WTC11 (cell line): ENCODE measurements around the gene ARHGAP8. TPM values are rescaled to one million over a fixed set of nuclear protein-coding genes. Genes with fewer than 3 reads are reported as not detected.

ENCODE experiments used
- ATAC-seq: fragments of 200-7000 bp; cut with Tn5 transposase; 2 replicates; pipeline ENCODE4 v1.10.0; 2021; ENCODE audit warnings: mild to moderate bottlenecking, moderate library complexity
- CTCF ChIA-PET: fragments of 300-600 bp; sonication (Branson Sonifier 250); formaldehyde crosslinking; loops from one replicate; lab custom pipeline; 2021; ENCODE audit warnings: antibody characterized with exemption; lab: Charles Lee
- POLR2A ChIA-PET: fragments of 350-600 bp; sonication (Branson Sonifier 250); formaldehyde crosslinking; loops from one replicate; lab custom pipeline; 2021; ENCODE audit warnings: antibody characterized with exemption; lab: Charles Lee
- DNase-seq: peaks from one replicate; pipeline ENCODE4 v3.0.0; 2021; ENCODE audit warnings: low spot score
- H3K27ac Mint-ChIP-seq: 2 replicates; pipeline ENCODE4 v1.8.0; 2021; ENCODE audit warnings: mixed read lengths
- H3K27me3 Mint-ChIP-seq: 2 replicates; pipeline ENCODE4 v1.8.0; 2021; ENCODE audit warnings: low read depth, mild to moderate bottlenecking, moderate library complexity, mixed read lengths
- H3K36me3 Mint-ChIP-seq: 2 replicates; pipeline ENCODE4 v1.8.0; 2021; ENCODE audit warnings: mixed read lengths
- H3K4me1 Mint-ChIP-seq: 2 replicates; pipeline ENCODE4 v1.8.0; 2022; ENCODE audit warnings: mixed read lengths
- H3K4me3 Mint-ChIP-seq: 2 replicates; pipeline ENCODE4 v1.8.0; 2021; ENCODE audit warnings: mild to moderate bottlenecking, moderate library complexity, mixed read lengths
- H3K9me3 Mint-ChIP-seq: 2 replicates; pipeline ENCODE4 v1.8.0; 2021; ENCODE audit warnings: mixed read lengths
- ARID4B ChIP-seq: sonication (generic); formaldehyde crosslinking; IDR thresholded peaks from 2 replicates; pipeline ENCODE4 v1.8.0; 2023; ENCODE audit warnings: missing genetic modification reagents, mild to moderate bottlenecking, borderline replicate concordance
- ATF1 ChIP-seq: sonication (generic); formaldehyde crosslinking; IDR thresholded peaks from 2 replicates; pipeline ENCODE4 v1.8.1; 2023; ENCODE audit warnings: mild to moderate bottlenecking, moderate library complexity, missing genetic modification reagents
- FOXJ3 ChIP-seq: sonication (generic); formaldehyde crosslinking; IDR thresholded peaks from 2 replicates; pipeline ENCODE4 v1.9.0; 2021; ENCODE audit warnings: missing genetic modification reagents, mild to moderate bottlenecking, borderline replicate concordance
- HMGA2 ChIP-seq: fragments of 250-450 bp; sonication (Bioruptor Pico); IDR thresholded peaks from 2 replicates; pipeline ENCODE4 v1.4.0; 2021; ENCODE audit warnings: mild to moderate bottlenecking, moderate library complexity
- MAX ChIP-seq: sonication (generic); formaldehyde crosslinking; IDR thresholded peaks from 2 replicates; pipeline ENCODE4 v1.8.0; 2022; ENCODE audit warnings: mild to moderate bottlenecking, missing genetic modification reagents
- PRRX2 ChIP-seq: fragments of 250-450 bp; sonication (Bioruptor Pico); IDR thresholded peaks from 2 replicates; pipeline ENCODE4 v1.8.0; 2021; ENCODE audit warnings: mild to moderate bottlenecking
- TEAD4 ChIP-seq: sonication (generic); formaldehyde crosslinking; IDR thresholded peaks from 2 replicates; pipeline ENCODE4 v1.8.0; 2022; ENCODE audit warnings: mild to moderate bottlenecking, missing genetic modification reagents
- TP53 ChIP-seq: sonication (generic); formaldehyde crosslinking; IDR thresholded peaks from 2 replicates; pipeline ENCODE4 v1.8.1; 2023; ENCODE audit warnings: mild to moderate bottlenecking, missing genetic modification reagents
- ZBTB21 ChIP-seq: sonication (generic); formaldehyde crosslinking; IDR thresholded peaks from 2 replicates; pipeline ENCODE4 v1.8.1; 2023; ENCODE audit warnings: mild to moderate bottlenecking, missing genetic modification reagents, borderline replicate concordance
- ZNF121 ChIP-seq: sonication (generic); formaldehyde crosslinking; IDR thresholded peaks from 2 replicates; pipeline ENCODE4 v1.8.0; 2023; ENCODE audit warnings: missing genetic modification reagents
- total RNA-seq: library from RNA; stranded (reverse); gene quantifications from 3 replicates; pipeline ENCODE4 v1.2.3, GENCODE V29; 2021
- TF ChIP-seq, protein P1 (sequence below): sonication (generic); formaldehyde crosslinking; IDR thresholded peaks from 2 replicates; pipeline ENCODE4 v1.8.0; 2022; ENCODE audit warnings: mild to moderate bottlenecking, missing genetic modification reagents
- TF ChIP-seq, protein P2 (sequence below): sonication (generic); formaldehyde crosslinking; conservative IDR thresholded peaks from 2 replicates; pipeline ENCODE4 v1.8.1; 2023; ENCODE audit warnings: mild to moderate bottlenecking, low read depth, missing genetic modification reagents, moderate library complexity

The ARHGAP8 gene
- total RNA-seq, 1 experiment from 2014 or later: 61.4 TPM

GRCh38 chr22:44793506-44794172, 41.3 kb downstream of the ARHGAP8 start:
- no peaks in the 10 kb centered on the region for H3K9me3 Mint-ChIP-seq
- DNase-seq (no peak), ATAC-seq (no peak)
- peak overlapping the region; percentile 87 for H3K27ac Mint-ChIP-seq
- CTCF ChIA-PET: interaction anchor here (1.0 kb wide), 2 partner anchors 27 to 109 kb away, joined by 3 read pairs; no protein-coding TSS in a partner anchor
- no peak overlapping the region for H3K4me3 Mint-ChIP-seq
- peaks cover 26% of the 10 kb centered on the region for H3K36me3 Mint-ChIP-seq
- H3K4me1 Mint-ChIP-seq: peaks cover 36% of the 10 kb centered on the region
- POLR2A ChIA-PET: no interaction called here
- TF ChIP-seq ZNF121 (CRISPR knock-in tag): no peak
- no peak for TF ChIP-seq HMGA2 (CRISPR knock-in tag)
- TF ChIP-seq PRRX2 (CRISPR knock-in tag): no peak
- no peak for TF ChIP-seq ARID4B (CRISPR knock-in tag)
- H3K27me3 Mint-ChIP-seq: no peaks in the 10 kb centered on the region

DNA sequence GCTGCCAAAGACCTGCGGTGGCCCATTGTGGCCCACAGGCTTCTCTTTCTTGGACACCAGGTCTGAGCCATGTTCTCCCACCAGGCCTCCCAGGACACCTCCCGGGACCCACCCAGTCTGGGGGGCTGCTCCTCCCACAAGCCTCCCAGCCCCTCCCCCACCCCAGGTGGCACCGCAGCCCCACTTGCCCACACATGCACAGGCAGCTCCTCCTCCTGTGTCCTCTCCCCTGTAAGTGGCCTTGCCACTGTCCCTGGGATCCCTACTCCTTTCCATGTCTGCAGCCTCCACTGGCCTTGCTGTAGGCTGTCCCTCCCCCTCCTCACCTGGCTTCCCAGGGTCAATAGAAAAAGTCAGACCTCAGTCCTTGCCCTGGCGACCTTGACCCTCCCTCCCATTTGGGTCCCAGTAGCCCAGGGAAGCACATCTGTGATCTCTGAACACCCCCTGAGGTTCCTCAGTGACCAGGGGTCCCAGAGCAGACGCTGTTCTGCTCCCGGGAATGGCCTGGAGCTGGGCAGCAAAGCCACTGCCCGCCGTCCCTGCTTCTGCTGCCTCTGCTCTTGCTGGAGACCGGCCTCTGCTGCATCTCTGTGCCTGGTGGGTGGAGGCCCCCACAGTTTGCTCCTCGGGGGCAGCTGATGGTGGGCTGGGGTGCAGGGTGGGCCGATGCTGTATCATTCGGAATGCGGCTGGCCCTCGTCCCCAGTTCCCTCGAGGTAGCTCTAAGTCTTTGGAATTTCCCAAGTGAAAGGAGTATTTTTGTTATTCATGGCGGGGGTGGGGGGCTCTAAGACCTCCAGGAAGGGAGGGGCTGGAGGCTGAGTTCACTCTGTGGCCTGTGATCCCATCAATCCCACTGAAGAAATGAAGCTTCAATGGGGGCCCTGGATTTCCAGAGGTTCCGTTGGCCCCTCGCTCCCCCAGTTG, 43.6 kb downstream of the ARHGAP8 start:
- peak; percentile 66 for ATAC-seq
- H3K27me3 Mint-ChIP-seq: no peaks in the 10 kb centered on the region
- peak overlapping the region; percentile 87 for H3K27ac Mint-ChIP-seq
- ChIA-PET POLR2A (interaction anchor here (0.6 to 1.1 kb wide), 5 partner anchors 31 to 757 kb away, joined by 3 to 4 read pairs (median 3); no protein-coding TSS in a partner anchor), CTCF (interaction anchor here (0.8 to 2.6 kb wide), 8 partner anchors 11 to 112 kb away, joined by 3 to 16 read pairs (median 4); partner anchors contain the start of gene ARHGAP8)
- peak overlapping the region; percentile 38; the same call in 1 of the 2 replicates for H3K4me3 Mint-ChIP-seq
- peaks cover 13% of the 10 kb centered on the region for H3K36me3 Mint-ChIP-seq
- TF ChIP-seq, protein P1, sequence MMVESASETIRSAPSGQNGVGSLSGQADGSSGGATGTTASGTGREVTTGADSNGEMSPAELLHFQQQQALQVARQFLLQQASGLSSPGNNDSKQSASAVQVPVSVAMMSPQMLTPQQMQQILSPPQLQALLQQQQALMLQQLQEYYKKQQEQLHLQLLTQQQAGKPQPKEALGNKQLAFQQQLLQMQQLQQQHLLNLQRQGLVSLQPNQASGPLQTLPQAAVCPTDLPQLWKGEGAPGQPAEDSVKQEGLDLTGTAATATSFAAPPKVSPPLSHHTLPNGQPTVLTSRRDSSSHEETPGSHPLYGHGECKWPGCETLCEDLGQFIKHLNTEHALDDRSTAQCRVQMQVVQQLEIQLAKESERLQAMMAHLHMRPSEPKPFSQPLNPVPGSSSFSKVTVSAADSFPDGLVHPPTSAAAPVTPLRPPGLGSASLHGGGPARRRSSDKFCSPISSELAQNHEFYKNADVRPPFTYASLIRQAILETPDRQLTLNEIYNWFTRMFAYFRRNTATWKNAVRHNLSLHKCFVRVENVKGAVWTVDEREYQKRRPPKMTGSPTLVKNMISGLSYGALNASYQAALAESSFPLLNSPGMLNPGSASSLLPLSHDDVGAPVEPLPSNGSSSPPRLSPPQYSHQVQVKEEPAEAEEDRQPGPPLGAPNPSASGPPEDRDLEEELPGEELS (CRISPR knock-in tag): no peak
- no peak for TF ChIP-seq ATF1 (CRISPR knock-in tag)
- TF ChIP-seq FOXJ3 (CRISPR knock-in tag): no peak
- TF ChIP-seq, protein P2, sequence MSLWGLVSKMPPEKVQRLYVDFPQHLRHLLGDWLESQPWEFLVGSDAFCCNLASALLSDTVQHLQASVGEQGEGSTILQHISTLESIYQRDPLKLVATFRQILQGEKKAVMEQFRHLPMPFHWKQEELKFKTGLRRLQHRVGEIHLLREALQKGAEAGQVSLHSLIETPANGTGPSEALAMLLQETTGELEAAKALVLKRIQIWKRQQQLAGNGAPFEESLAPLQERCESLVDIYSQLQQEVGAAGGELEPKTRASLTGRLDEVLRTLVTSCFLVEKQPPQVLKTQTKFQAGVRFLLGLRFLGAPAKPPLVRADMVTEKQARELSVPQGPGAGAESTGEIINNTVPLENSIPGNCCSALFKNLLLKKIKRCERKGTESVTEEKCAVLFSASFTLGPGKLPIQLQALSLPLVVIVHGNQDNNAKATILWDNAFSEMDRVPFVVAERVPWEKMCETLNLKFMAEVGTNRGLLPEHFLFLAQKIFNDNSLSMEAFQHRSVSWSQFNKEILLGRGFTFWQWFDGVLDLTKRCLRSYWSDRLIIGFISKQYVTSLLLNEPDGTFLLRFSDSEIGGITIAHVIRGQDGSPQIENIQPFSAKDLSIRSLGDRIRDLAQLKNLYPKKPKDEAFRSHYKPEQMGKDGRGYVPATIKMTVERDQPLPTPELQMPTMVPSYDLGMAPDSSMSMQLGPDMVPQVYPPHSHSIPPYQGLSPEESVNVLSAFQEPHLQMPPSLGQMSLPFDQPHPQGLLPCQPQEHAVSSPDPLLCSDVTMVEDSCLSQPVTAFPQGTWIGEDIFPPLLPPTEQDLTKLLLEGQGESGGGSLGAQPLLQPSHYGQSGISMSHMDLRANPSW (CRISPR knock-in tag): 0 out of 2 replicates have a peak, but pooled peaks have one; percentile 39
- no peak for TF ChIP-seq MAX (CRISPR knock-in tag)
- TF ChIP-seq TEAD4 (CRISPR knock-in tag): no peak
- no peak for TF ChIP-seq ZBTB21 (CRISPR knock-in tag)
- 0 out of 2 replicates have a peak, but pooled peaks have one; percentile 41 for TF ChIP-seq TP53 (CRISPR knock-in tag)
- TF ChIP-seq, all 79 proteins: peak for 2
- Mint-ChIP-seq H3K9me3 (no peaks in the 10 kb centered on the region), H3K4me1 (peaks cover 40% of the 10 kb centered on the region)
- no peak for DNase-seq
